Breast epithelium (tissue), 4 donors: ENCODE data around the gene TOX2. TPM values are rescaled to one million over a fixed set of nuclear protein-coding genes. Genes with fewer than 3 reads are reported as not detected.

Source experiments
- DNase-seq, 2 donors: peaks; one replicate each; pipeline ENCODE4 v3.0.0-alpha.2; 2019; ENCODE audit warnings: low spot score in 2 of 2
- H3K27ac ChIP-seq, 2 donors: fragments of 200-600 bp; sonication (generic) in 1 of 2; one replicate each; pipeline ENCODE4 v1.5.1; 2016 to 2019; ENCODE audit warnings: mild to moderate bottlenecking in 1 of 2
- H3K27me3 ChIP-seq, 2 donors: fragments of 200-600 bp; sonication (generic) in 1 of 2; one replicate each; pipeline versions ENCODE4 v1.5.1 to v1.6.0; 2017 to 2019; ENCODE audit warnings: control low read depth in 1 of 2, mild to moderate bottlenecking in 1 of 2
- H3K36me3 ChIP-seq: fragments of 200-600 bp; one replicate; pipeline ENCODE4 v1.5.1; 2019
- H3K4me1 ChIP-seq, 2 donors: fragments of 200-600 bp; sonication (generic); one replicate each; pipeline ENCODE4 v1.5.1; 2016 to 2019; ENCODE audit warnings: control low read depth in 1 of 2
- H3K4me3 ChIP-seq, 3 donors: fragments of 200-600 bp; sonication (generic); 1 replicate in 2 of 3; 2 replicates in 1 of 3; pipeline ENCODE4 v1.5.1; 2016 to 2019; ENCODE audit warnings: mild to moderate bottlenecking in 3 of 3, moderate library complexity in 2 of 3
- H3K9me3 ChIP-seq, 2 donors: fragments of 200-600 bp; sonication (generic) in 1 of 2; one replicate each; pipeline ENCODE4 v1.5.1; 2016 to 2019; ENCODE audit warnings: control low read depth in 1 of 2
- POLR2A ChIP-seq: fragments of 450-650 bp; IDR thresholded peaks from one replicate; pipeline ENCODE4 v1.6.1; 2016; ENCODE audit warnings: antibody characterized with exemption, mild to moderate bottlenecking, moderate library complexity
- POLR2AphosphoS5 ChIP-seq, 3 donors: sonication (generic); formaldehyde crosslinking; IDR thresholded peaks; one replicate each; pipeline ENCODE4 v1.6.1; 2017; ENCODE audit warnings: antibody characterized with exemption in 3 of 3
- intact Hi-C: fragments of 100-400 bp; cut with DNase I; formaldehyde crosslinking; loops from one replicate; pipeline ENCODE4 v1.15.1; 2023; ENCODE audit warnings: low total_unique reads
- total RNA-seq, 3 donors: library from RNA; depleted of rRNA; stranded (reverse); fragments of >200 nt; gene quantifications; one replicate each; pipeline ENCODE4 v1.1.0, GENCODE V29; 2016
- TF ChIP-seq, protein P1 (sequence below), 3 donors: fragments of 450-650 bp; IDR thresholded peaks; one replicate each; pipeline ENCODE4 v1.5.1; 2016 to 2017; ENCODE audit warnings: antibody characterized with exemption in 3 of 3, mild to moderate bottlenecking in 3 of 3, moderate library complexity in 3 of 3

Gene TOX2
- total RNA-seq, 3 donors from 2014 or later, result 0.44 to 7.4 (median 0.66) TPM

- H3K27ac ChIP-seq, result no peak overlapping the region
- H3K4me1 ChIP-seq, result no peaks in the 10 kb centered on the region
- intact Hi-C loops, result no loop called here
- no peaks in the 10 kb centered on the region for H3K36me3 ChIP-seq
- peaks cover 0 to 14% of the 10 kb centered on the region in 2 donors for H3K27me3 ChIP-seq
- TF ChIP-seq, protein P1, sequence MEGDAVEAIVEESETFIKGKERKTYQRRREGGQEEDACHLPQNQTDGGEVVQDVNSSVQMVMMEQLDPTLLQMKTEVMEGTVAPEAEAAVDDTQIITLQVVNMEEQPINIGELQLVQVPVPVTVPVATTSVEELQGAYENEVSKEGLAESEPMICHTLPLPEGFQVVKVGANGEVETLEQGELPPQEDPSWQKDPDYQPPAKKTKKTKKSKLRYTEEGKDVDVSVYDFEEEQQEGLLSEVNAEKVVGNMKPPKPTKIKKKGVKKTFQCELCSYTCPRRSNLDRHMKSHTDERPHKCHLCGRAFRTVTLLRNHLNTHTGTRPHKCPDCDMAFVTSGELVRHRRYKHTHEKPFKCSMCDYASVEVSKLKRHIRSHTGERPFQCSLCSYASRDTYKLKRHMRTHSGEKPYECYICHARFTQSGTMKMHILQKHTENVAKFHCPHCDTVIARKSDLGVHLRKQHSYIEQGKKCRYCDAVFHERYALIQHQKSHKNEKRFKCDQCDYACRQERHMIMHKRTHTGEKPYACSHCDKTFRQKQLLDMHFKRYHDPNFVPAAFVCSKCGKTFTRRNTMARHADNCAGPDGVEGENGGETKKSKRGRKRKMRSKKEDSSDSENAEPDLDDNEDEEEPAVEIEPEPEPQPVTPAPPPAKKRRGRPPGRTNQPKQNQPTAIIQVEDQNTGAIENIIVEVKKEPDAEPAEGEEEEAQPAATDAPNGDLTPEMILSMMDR (IDR thresholded peaks at IDR 0.05), result no peak
- no peak for TF ChIP-seq POLR2AphosphoS5 (IDR thresholded peaks at IDR 0.05)
- no peak for TF ChIP-seq POLR2A
- no peak for DNase-seq
- H3K9me3 ChIP-seq, result no peaks in the 10 kb centered on the region
- no peak overlapping the region for H3K4me3 ChIP-seq
Measured at GRCh38 chr20:44008806-44009678, 94.4 kb downstream of the TOX2 start.

DNA sequence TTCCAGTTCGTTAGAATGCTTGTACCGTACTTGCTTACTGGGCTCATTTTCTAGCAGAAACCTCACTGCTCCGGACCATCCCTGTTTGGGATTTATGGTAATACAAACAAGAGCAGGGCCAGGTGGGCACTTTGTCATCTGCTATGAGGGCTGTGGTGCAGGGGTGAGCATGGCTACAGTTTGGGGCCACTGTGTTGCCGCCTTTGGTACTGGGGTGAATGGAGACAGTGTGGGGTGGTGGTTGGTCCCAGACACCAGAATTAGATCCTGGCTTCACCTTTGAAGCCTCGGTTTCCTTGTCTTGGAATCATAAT is 95.0 kb downstream of the TOX2 start:
- Histone ChIP-seq H3K36me3 (no peaks in the 10 kb centered on the region), H3K4me3 (no peak overlapping the region), H3K27ac (no peak overlapping the region), H3K4me1 (no peaks in the 10 kb centered on the region), H3K27me3 (peaks cover 0 to 20% of the 10 kb centered on the region in 2 donors), H3K9me3 (no peaks in the 10 kb centered on the region)
- TF ChIP-seq POLR2AphosphoS5 (IDR thresholded peaks at IDR 0.05), result no peak
- TF ChIP-seq, protein P1 (IDR thresholded peaks at IDR 0.05), result no peak
- TF ChIP-seq POLR2A, result no peak
- intact Hi-C loops, result no loop called here
- no peak for DNase-seq

DNA sequence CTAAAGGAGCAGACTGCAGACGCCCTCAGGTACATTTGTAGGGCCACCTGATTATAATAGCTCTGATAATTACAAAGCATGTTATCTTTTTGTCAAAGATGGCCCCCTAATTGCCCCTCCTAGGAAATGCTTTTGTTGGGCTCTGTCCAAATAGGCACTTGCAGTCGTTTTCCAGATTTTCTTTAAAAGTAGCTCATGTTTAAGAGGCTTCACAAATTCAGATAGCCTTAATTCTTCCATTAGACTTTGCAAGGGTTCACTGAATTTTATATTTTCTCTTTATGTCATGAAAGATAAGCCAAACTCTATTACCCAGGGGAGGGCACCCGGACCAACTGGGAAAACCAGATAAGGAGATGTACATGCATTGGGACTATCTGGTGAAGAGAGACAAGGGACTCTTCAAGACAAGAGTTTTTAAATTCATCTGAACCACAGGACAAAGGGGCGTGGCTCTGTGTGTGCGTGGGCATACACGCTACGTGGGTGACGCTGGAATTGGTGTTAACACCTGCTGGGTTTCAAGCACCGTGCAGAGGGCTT is 95.6 kb downstream of the TOX2 start:
- no peak overlapping the region for H3K4me3 ChIP-seq
- intact Hi-C loops, result loop anchor here (5.0 kb wide), 1 partner anchor 902 kb away; the partner anchor contains the start of gene PABPC1L
- H3K9me3 ChIP-seq, result no peaks in the 10 kb centered on the region
- no peak overlapping the region for H3K27ac ChIP-seq
- H3K4me1 ChIP-seq, result no peaks in the 10 kb centered on the region
- H3K36me3 ChIP-seq, result no peaks in the 10 kb centered on the region
- peaks cover 0 to 24% of the 10 kb centered on the region in 2 donors for H3K27me3 ChIP-seq
- TF ChIP-seq POLR2AphosphoS5 (IDR thresholded peaks at IDR 0.05) (no peak), POLR2A (no peak)
- TF ChIP-seq, protein P1 (IDR thresholded peaks at IDR 0.05), result no peak
- DNase-seq, result no peak

DNA sequence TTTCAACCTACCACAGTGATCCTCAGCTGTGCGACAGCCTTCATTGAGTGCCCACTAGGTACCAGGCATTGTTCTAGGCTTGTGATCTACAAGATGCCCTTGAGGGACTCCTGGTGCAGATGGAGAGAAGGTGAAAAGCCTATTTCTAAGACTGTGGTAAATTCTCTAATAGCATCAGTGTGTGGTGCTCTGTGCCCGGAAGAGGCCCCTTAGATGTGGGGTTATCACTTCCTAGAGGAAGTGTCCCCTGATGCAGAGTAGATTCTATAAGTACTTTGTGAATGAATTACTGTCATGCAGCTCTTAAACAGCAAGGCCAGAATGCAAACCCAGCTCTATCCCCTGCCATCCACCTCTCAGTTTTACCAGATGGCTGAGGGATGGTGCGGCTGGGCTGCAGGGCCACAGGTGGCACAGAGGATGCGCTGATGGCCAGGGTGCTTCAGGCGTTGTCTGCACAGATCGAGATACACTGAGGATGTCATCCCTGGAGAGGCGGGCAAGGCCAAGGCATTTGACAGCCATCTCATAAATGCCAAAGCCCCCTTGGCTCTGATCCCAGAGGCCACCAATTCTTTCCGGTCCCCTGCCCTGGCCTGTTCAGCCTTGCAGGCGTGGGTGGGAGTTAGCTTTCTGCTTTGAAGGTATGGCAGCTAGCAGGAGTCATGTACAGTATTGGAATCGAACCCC is 96.7 kb downstream of the TOX2 start:
- intact Hi-C loops, result loop anchor here (5.0 kb wide), 1 partner anchor 901 kb away; the partner anchor contains the start of gene PABPC1L
- Histone ChIP-seq H3K4me1 (no peaks in the 10 kb centered on the region), H3K9me3 (no peaks in the 10 kb centered on the region), H3K27ac (no peak overlapping the region), H3K27me3 (peaks cover 0 to 24% of the 10 kb centered on the region in 2 donors), H3K36me3 (no peaks in the 10 kb centered on the region), H3K4me3 (no peak overlapping the region)
- no peak for TF ChIP-seq POLR2AphosphoS5 (IDR thresholded peaks at IDR 0.05)
- TF ChIP-seq POLR2A, result no peak
- TF ChIP-seq, protein P1 (IDR thresholded peaks at IDR 0.05), result no peak
- DNase-seq, result no peak
